Testis (tissue), 2 donors: ENCODE data around the gene INPP5K.

Experiments
- CTCF ChIP-seq, 3 experiments: fragments of 450-650 bp in 2 of 3; fragments of 200-600 bp in 1 of 3; sonication (generic) in 1 of 3; IDR thresholded peaks; one replicate each; pipeline ENCODE4 v1.5.1; 2016 to 2019; ENCODE audit warnings: antibody characterized with exemption in 3 of 3, mild to moderate bottlenecking in 2 of 3, moderate library complexity in 1 of 3
- POLR2A ChIP-seq: fragments of 450-650 bp; IDR thresholded peaks from one replicate; pipeline ENCODE4 v1.6.1; 2017; ENCODE audit warnings: antibody characterized with exemption, mild to moderate bottlenecking, moderate library complexity

GRCh38 chr17:1491443-1492248, 24.8 kb downstream of the INPP5K start:
- TF ChIP-seq CTCF (IDR thresholded peaks at IDR 0.05) (no peak), POLR2A (no peak)
